ENCODE data around the gene TRMT11.

The TRMT11 gene

DNA sequence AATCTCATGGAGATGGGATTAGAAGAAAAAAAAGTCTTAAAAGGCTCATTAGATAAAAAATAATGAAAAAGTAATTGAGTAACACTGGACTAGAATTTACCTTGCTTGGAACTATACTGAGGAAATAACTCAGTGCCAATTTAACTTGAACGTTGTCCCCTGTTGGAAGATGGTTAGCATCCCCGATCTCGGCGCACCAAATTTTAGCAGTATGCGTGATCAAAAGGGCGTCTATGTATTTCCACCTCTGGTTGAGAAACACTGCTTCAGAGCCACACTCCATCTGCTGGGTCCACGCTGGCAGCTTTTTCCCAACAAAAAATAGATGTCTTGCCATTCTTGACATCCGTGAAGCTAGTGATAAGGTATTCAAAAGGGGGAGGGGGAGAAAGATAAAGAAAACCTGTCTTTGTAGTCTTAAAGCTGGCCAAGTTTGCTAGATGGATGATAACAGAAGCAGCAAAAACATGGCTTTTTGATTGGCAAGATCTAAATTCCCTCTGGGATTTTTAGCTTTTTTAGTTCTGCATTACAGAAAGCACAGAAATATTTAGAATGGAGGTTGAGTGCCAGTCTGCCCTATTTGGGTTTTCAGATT lies 23.3 kb upstream of the TRMT11 start:
- no peak for TF ChIP-seq POLR2AphosphoS5 (IDR thresholded peaks at IDR 0.05; ENCODE audit: low read depth, low read length)
- TF ChIP-seq, protein P1, sequence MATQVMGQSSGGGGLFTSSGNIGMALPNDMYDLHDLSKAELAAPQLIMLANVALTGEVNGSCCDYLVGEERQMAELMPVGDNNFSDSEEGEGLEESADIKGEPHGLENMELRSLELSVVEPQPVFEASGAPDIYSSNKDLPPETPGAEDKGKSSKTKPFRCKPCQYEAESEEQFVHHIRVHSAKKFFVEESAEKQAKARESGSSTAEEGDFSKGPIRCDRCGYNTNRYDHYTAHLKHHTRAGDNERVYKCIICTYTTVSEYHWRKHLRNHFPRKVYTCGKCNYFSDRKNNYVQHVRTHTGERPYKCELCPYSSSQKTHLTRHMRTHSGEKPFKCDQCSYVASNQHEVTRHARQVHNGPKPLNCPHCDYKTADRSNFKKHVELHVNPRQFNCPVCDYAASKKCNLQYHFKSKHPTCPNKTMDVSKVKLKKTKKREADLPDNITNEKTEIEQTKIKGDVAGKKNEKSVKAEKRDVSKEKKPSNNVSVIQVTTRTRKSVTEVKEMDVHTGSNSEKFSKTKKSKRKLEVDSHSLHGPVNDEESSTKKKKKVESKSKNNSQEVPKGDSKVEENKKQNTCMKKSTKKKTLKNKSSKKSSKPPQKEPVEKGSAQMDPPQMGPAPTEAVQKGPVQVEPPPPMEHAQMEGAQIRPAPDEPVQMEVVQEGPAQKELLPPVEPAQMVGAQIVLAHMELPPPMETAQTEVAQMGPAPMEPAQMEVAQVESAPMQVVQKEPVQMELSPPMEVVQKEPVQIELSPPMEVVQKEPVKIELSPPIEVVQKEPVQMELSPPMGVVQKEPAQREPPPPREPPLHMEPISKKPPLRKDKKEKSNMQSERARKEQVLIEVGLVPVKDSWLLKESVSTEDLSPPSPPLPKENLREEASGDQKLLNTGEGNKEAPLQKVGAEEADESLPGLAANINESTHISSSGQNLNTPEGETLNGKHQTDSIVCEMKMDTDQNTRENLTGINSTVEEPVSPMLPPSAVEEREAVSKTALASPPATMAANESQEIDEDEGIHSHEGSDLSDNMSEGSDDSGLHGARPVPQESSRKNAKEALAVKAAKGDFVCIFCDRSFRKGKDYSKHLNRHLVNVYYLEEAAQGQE (IDR thresholded peaks at IDR 0.05; ENCODE audit: insufficient read depth in 1 of 2, low read depth in 2 of 2, low read length in 2 of 2) = no peak
- no peak for TF ChIP-seq TAF1 (IDR thresholded peaks at IDR 0.05; ENCODE audit: borderline replicate concordance, insufficient read depth, low read length)
- TF ChIP-seq SIN3A (IDR thresholded peaks at IDR 0.05; ENCODE audit: borderline replicate concordance, insufficient read depth, low read length) = no peak
- no peak for TF ChIP-seq FOXP2 (optimal IDR thresholded peaks at IDR 0.05; ENCODE audit: borderline replicate concordance, extremely low read depth, extremely low read length, insufficient read depth)

DNA sequence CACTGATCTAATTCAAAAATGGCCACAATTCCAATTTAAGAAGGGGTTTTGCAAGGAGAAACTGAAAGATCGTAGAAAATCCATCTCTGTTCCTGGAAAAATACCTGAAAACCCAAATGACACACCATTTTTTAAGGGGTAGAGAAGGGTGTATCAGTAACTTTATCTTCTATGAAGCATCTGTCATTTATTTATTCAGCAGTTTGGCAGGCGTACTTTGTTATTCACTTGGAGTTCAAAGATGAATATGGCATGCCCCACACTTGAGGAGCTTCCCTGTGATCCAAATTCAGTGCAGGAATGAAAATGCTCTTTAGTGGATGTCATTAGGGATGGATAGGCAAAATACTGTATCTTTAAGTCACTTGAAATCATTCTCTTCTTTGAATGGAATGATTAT lies 22.5 kb upstream of the TRMT11 start:
- TF ChIP-seq POLR2AphosphoS5 (IDR thresholded peaks at IDR 0.05; ENCODE audit: low read depth, low read length) (no peak), SIN3A (IDR thresholded peaks at IDR 0.05; ENCODE audit: borderline replicate concordance, insufficient read depth, low read length) (no peak), FOXP2 (optimal IDR thresholded peaks at IDR 0.05; ENCODE audit: borderline replicate concordance, extremely low read depth, extremely low read length, insufficient read depth) (no peak), TAF1 (IDR thresholded peaks at IDR 0.05; ENCODE audit: borderline replicate concordance, insufficient read depth, low read length) (no peak)
- TF ChIP-seq, protein P1 (IDR thresholded peaks at IDR 0.05; ENCODE audit: insufficient read depth in 1 of 2, low read depth in 2 of 2, low read length in 2 of 2) = no peak

DNA sequence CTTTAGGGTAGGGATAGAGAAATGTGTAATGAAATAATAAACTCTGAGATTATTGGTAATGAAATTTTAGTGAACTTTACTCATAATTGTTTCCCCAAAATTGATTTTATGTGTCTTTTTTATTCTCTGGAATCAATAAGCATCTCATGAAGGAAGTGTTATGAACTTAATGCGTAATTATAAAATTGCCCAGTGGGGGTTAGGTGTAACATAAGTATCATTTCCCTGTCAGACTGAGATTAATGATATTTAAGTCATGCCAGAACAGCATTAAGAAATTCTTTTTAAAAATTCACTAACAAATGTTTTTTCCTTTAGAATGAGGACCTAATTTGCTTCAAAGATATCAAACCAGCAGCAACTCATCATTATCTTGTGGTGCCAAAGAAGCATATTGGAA lies 19.8 kb upstream of the TRMT11 start:
- TF ChIP-seq SIN3A (IDR thresholded peaks at IDR 0.05; ENCODE audit: borderline replicate concordance, insufficient read depth, low read length) = no peak
- no peak for TF ChIP-seq POLR2AphosphoS5 (IDR thresholded peaks at IDR 0.05; ENCODE audit: low read depth, low read length)
- TF ChIP-seq TAF1 (IDR thresholded peaks at IDR 0.05; ENCODE audit: borderline replicate concordance, insufficient read depth, low read length) = no peak
- TF ChIP-seq, protein P1 (IDR thresholded peaks at IDR 0.05; ENCODE audit: insufficient read depth in 1 of 2, low read depth in 2 of 2, low read length in 2 of 2) = no peak
- TF ChIP-seq FOXP2 (optimal IDR thresholded peaks at IDR 0.05; ENCODE audit: borderline replicate concordance, extremely low read depth, extremely low read length, insufficient read depth) = no peak

DNA sequence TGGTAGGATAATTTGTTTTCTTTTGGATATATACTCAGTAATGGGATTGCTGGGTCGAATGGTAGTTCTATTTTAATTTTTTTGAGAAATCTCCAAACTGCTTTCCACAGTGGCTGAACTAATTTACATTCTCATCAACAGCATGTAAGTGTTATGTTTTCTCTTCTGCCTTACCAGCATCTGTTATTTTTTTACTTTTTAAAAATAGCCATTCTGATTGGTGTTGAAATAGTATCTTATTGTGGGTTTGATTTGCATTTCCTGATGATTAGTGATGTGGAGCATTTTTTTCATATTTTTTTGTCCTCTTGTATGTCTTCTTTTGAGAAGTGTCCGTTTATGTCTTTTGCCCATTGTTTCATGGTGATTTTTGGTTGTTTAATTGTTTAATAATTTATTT lies 17.8 kb upstream of the TRMT11 start:
- TF ChIP-seq TAF1 (IDR thresholded peaks at IDR 0.05; ENCODE audit: borderline replicate concordance, insufficient read depth, low read length) (no peak), SIN3A (IDR thresholded peaks at IDR 0.05; ENCODE audit: borderline replicate concordance, insufficient read depth, low read length) (no peak), FOXP2 (optimal IDR thresholded peaks at IDR 0.05; ENCODE audit: borderline replicate concordance, extremely low read depth, extremely low read length, insufficient read depth) (no peak), POLR2AphosphoS5 (IDR thresholded peaks at IDR 0.05; ENCODE audit: low read depth, low read length) (no peak)
- TF ChIP-seq, protein P1 (IDR thresholded peaks at IDR 0.05; ENCODE audit: insufficient read depth in 1 of 2, low read depth in 2 of 2, low read length in 2 of 2) = no peak
